HG03196 (cell line): ENCODE results near the gene PIEZO1.

Experiments
- ATAC-seq: cut with Tn5 transposase; IDR thresholded peaks from one replicate; pipeline ENCODE4 v1.9.1; 2021; ENCODE audit not compliant: unreplicated experiment

Gene PIEZO1

DNA sequence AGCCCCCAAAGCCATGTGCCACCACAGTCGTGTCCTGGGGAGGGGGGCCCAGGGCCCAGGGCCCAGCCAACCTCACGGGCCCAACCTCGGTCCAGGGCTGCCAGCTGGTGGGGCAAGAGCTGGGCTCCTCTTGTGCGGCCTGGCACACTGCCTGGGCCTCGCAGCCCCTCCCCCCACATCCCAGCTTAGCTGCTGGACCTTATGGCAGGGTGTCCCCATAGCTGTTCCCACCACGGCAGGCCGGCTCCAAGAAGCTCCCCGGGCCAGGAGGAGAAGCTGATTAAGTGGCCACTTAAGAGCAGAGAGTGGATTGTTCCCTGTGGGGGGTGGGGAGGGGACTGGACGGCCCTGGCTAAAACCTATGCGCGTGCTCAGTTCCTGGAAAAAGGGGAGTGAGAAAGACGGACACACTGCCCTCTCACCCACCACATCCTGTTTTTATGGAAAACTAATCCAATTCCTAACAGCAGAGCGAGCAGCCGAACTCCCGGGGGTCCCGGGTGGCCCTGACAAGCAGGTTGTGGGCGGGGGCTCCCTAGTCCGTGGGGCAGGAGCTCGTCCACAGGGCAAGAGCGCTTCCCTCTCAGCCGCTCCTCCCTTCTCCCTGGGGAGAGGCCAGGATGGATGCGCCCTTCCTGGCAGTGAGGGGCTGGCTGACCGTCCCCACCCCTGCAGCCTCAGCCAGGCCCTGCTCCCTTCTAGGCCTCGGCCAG, 16.8 kb downstream of the PIEZO1 start:
- ATAC-seq: no peak

GRCh38 chr16:88767546-88768070, 17.4 kb downstream of the PIEZO1 start:
- no peak for ATAC-seq

DNA sequence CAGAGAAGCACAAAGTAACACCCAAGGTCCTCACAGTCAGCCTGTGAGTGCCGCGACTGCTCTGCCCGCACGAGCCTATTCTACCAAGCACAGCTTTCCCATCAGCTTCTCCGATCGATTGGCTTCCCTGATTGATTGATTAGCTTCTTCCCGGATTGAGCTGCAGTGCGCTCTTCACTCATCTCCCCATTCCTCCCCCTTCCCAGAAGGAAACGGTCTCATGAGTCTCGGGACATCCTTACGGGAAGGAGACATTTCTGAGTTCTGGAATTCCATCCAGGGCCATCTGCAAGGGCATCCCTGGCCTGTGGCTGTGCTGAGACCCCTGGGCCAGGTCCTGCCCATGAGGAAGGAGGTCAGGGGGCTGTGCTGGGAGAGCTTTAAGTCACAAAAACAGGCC, 18.0 kb downstream of the PIEZO1 start:
- no peak for ATAC-seq

- ATAC-seq: no peak
Measured at GRCh38 chr16:88764913-88765349, 20.1 kb downstream of the PIEZO1 start.

DNA sequence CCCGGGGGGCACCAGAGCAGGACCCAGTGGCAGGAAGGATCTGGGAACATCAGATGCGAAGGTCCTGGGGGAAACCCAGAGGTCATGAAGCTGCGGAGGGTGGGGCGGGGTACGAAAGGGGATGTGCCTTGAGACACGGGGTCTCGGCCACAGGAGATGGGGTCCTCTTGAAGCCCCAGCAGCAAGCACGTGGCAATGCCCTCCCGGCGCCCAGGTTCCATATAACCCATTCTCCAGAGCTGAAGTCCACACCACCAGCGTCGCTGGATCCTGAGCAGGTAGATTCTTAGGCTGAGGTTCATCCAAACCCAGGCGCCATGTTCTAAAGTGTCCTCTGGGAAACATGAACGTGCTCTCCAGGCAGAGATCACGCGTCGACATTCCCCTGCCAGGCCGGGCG, 20.9 kb downstream of the PIEZO1 start:
- no peak for ATAC-seq

DNA sequence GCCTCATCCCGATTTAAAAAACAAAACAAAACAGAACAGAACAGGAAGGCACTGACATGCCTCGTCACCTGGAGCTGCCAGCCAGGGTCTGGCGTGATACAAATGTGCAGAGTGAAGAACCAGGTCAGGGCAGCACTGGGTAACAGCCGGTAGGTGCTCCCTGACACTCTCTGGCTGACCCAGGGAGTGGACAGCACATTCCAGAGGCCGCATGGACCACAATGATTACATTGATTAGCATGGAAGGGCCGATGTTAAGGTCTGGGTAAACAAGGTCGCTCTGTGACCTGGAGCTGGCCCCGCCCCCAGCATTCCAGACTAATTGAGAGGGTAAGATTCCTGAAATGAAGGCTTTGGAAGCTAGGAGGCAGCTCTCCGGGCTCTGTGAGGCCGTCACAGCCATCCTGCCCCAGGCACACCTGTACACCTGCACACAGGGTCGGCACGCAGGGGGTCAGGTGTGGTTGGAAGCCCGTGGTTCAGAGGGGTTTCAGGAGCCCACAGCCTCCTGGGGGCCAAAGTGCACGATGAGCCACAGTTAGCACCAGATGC, 21.4 kb downstream of the PIEZO1 start:
- ATAC-seq: no peak

DNA sequence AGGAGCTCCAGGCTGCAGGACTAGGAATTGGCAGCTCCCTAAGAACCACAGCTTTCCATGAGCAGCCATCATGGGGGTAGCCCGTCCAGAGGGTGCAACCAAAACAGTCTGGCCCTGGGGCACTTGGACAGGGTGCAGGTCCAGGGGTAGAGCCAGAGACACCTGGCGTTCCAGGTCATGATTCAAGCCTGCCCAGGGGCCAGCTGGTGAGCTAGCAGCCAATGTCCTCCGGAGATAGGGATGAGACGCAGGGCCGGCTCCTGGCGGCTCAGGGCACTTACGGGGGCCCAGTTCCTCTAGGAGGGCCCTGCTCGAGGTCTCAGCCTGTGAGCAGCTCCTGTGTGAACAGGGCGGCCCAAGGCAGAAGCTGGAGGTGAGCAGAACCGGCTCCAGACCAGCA, 22.1 kb downstream of the PIEZO1 start:
- ATAC-seq: no peak

- no peak for ATAC-seq
Measured at GRCh38 chr16:88762258-88762870, 22.7 kb downstream of the PIEZO1 start.

- ATAC-seq: no peak
Measured at GRCh38 chr16:88761830-88762229, 23.2 kb downstream of the PIEZO1 start.

GRCh38 chr16:88761143-88761534, 23.9 kb downstream of the PIEZO1 start:
- no peak for ATAC-seq

DNA sequence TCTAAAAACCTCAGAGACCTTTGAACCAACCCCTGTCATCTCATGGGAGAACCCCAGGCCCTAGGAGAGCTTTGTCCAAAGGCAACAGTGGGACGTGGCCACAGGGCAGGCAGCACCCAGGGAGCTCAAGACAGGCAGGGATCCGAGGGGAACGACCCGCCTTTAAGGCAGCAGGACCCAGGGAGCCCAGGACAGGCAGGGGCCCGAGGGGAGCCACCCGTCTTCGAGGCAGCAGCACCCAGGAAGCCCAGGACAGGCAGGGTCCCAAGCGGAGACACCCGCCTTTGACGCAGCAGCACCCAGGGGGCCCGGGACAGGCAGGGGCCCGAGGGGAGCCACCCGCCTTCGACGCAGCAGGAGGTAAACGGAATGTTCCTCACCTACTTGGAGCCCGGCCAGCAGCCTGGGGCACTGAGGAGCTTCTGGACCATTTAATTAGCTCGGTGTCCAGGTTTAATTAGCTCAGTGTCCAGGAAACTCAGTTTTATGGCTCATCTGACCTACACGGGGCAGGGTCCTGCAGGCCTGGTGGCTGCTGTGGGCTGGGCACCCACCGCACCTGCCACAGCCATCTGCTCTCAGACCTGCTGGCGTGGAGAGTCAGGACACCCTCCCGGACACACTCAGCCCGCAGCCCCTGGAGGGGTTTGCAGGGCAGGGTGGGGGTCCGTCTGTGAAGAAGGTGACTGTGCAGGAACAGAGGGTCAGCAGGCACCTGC, 24.4 kb downstream of the PIEZO1 start:
- no peak for ATAC-seq

- ATAC-seq: no peak
Measured at GRCh38 chr16:88759976-88760350, 25.1 kb downstream of the PIEZO1 start.

DNA sequence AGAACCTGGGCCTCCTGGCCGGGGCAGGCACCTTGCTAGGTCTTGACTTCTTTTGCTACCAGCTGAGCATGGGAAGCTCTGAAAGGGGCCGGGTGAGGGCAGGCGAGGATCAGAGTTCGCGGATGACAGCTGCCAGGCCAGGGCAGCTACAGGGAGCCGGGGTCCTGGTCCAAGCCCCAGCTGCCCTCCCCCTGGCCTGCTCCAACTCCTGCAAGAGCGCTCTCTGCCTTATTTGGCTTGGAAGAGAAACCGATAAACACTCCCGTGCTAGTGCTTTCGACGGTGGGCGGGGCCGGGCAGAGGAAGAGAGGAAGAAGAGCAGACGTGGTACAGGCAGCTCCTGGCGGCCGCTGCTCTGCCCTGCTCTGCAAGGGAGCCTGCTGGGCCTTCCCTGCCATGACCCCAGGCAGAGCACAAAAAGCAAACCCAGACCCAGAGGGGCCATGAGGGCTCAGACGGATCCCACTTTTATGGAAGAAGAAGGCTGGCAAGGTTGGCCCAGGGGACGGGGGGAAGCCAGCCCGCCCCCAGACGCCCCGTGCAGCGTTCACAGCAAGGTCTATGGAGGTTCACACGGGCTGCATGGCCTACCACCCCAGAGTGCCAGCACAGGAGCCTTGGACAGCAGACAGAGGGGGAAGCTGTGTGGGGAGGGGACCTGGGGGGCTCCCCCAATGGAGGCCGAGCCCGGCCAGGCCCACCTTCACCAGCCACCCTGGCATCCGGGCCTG, 25.6 kb downstream of the PIEZO1 start:
- no peak for ATAC-seq

DNA sequence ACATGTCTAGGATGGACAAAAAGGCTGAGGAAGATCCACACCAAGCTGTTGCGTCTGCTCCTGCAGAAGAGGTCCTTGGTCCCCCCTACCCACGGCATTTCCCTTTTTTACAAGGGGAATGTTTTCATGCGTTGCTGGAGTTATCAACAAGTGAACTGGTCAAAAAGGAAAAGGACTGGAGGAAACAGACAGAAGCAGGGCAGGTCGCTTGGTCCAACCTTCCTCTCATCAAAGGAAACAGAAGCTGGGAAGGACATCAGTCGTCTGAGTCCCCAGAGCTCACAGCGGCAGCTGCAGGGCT, 26.1 kb downstream of the PIEZO1 start:
- ATAC-seq: no peak

GRCh38 chr16:88758227-88758943, 26.6 kb downstream of the PIEZO1 start:
- ATAC-seq: no peak

- no peak for ATAC-seq
Measured at GRCh38 chr16:88755745-88756443, 29.1 kb downstream of the PIEZO1 start.

GRCh38 chr16:88754912-88755744, 29.9 kb downstream of the PIEZO1 start:
- ATAC-seq: no peak

DNA sequence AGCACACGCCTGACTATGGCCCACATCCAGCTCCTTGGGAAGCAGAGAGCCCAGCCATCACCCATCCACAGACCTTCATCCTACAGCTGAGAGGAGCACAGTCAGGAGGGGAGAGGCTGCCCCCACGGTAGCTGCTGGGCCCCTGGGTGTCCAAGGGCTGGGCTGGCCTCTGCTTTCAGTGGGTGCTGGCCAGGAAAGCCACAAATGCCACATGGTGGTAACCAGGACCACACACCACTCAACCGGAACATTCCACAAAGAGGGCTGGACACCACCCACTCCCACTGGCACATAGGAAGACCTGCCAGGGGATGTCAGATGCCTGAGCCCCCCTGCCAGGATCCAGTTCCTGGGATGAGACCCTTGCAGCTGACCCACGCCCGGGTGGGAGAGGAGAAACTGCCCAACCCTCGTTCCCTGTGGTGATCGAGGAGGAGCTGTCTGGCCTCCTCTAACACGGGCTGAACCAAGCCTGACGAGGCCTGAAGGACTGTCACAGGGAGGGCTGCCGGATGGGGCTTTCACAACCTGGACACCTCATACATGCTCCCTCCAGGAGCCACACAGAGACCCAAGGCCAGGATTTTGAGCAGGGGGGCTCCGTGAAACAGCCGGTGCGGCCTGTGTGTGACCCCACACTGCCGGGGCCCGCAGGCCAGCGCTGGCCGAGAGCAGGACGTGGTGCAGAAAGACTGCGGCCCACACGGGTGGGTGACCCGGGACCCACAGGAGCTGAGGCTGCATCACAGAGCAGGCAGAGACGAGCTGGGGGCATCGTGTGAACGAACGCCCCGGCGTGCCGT, 30.7 kb downstream of the PIEZO1 start:
- no peak for ATAC-seq
